Kidney epithelial cell (primary cell): ENCODE data around the gene AXIN1. TPM values are rescaled to one million over a fixed set of nuclear protein-coding genes. Genes with fewer than 3 reads are reported as not detected.
A peak's percentile ranks its signal among the peaks of the same experiment; 100 is the strongest.

Experiments
- DNase-seq: peaks from one replicate; pipeline ENCODE4 v3.0.0-alpha.2; 2010; ENCODE audit warnings: low read depth
- H3K27me3 ChIP-seq: 2 replicates; pipeline ENCODE4 v1.6.0; 2011; ENCODE audit warnings: low read length; ENCODE audit not compliant: control insufficient read depth, insufficient read depth
- H3K36me3 ChIP-seq: 2 replicates; pipeline ENCODE4 v1.5.1; 2011; ENCODE audit warnings: low read length; ENCODE audit not compliant: control insufficient read depth, insufficient read depth
- H3K4me3 ChIP-seq: 2 replicates; pipeline ENCODE4 v1.5.1; 2011; ENCODE audit warnings: low read depth, mild to moderate bottlenecking, control low read depth, low read length
- total RNA-seq: library from RNA; depleted of rRNA; stranded (reverse); fragments of >200 nt; gene quantifications from 2 replicates; pipeline ENCODE4 v1.2.3, GENCODE V29; 2015
- TF ChIP-seq, protein P1 (sequence below): IDR thresholded peaks from 2 replicates; pipeline ENCODE4 v1.5.1; 2011; ENCODE audit warnings: mild to moderate bottlenecking, moderate library complexity, low read length, control low read depth, inconsistent platforms; ENCODE audit not compliant: insufficient read depth, poor library complexity, severe bottlenecking

Gene AXIN1
- total RNA-seq, 1 donor from 2014 or later, result 43.0 TPM

DNA sequence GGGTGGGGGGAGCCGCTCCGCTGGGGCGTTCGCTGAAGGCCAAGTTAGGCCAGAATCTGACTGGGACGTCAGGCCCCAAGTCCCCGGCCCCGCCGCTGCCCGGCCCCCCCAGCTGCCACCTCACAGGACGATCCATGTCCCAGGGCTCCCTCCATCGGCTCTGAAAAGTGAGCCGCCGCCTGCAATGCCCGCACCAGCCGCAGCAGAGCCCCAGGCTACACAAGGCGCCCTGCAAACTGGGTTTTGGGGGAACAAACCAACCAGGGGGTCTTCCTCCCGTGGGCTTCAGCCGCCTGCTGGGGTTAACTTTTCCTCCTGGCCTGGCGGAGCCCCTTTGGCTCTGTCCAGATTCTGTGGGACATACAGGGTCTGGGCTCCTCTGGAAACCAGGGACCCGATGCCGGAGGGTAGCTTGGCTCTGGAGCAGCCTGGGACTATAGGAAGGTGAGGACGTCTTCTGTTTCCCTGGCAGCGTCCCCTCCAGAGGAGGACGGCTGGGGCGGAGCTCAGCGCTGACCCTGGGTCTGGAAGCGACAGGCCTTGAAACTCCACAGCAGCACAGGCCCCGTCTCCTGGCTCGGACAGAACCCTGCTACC, 45.3 kb upstream of the AXIN1 start:
- DNase-seq, result no peak
- Histone ChIP-seq H3K36me3 (no peaks in the 10 kb centered on the region), H3K27me3 (no peaks in the 10 kb centered on the region), H3K4me3 (peak overlapping the region; percentile 10)
- TF ChIP-seq, protein P1, sequence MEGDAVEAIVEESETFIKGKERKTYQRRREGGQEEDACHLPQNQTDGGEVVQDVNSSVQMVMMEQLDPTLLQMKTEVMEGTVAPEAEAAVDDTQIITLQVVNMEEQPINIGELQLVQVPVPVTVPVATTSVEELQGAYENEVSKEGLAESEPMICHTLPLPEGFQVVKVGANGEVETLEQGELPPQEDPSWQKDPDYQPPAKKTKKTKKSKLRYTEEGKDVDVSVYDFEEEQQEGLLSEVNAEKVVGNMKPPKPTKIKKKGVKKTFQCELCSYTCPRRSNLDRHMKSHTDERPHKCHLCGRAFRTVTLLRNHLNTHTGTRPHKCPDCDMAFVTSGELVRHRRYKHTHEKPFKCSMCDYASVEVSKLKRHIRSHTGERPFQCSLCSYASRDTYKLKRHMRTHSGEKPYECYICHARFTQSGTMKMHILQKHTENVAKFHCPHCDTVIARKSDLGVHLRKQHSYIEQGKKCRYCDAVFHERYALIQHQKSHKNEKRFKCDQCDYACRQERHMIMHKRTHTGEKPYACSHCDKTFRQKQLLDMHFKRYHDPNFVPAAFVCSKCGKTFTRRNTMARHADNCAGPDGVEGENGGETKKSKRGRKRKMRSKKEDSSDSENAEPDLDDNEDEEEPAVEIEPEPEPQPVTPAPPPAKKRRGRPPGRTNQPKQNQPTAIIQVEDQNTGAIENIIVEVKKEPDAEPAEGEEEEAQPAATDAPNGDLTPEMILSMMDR, result peak; percentile 40

DNA sequence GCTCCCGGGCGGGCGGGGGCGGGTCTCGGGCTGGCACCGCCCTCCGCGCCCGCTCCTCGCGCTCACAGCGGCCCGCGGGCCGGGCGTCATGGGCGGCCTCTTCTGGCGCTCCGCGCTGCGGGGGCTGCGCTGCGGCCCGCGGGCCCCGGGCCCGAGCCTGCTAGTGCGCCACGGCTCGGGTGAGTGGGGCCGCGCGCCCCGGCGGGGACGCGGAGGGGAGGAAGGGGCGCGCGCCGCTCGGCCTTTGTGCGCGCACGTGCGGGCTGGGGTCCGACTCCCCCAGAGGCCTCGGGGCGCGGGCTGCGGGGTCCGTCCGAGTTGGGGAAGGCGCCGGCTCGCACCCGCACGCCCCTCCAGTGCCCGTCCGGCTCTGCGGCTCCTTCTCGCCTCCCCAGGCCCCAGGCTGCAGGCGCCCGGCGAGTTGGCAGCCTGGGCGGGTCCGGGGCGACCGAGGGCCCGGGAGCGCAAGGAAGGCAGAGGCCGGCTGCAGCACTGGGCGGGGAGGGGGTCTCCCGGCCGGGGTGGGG, 44.7 kb upstream of the AXIN1 start, which contains the start of gene NME4:
NME4 (plus strand) TSS at position 65 of the 527 bp plus-strand sequence; CDS start at position 89, 24 bp downstream.
- no peak for DNase-seq
- TF ChIP-seq, protein P1, result no peak
- H3K27me3 ChIP-seq, result no peaks in the 10 kb centered on the region
- H3K36me3 ChIP-seq, result no peaks in the 10 kb centered on the region
- H3K4me3 ChIP-seq, result peak within 1 kb of the TSS; percentile 46

DNA sequence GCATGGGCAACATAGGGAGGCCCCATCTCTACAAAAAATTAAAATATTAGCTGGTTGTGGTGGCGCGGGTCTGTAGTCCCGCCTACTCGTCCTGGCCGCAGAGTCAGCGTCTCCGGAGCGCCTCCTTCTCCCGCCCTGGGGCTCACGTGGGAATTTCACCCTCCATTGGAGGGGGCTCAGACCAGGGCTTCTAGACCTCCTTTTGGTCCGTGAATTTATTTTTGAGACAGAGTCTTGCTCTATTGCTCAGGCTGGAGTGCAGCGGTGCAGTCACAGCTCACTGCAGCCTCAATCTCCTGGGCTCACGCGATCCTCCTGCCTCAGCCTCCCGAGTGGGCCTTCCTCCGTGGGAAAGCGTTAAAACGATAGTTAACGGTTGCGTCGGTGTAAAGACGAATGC, 44.1 kb upstream of the AXIN1 start:
- H3K4me3 ChIP-seq, result peak overlapping the region; percentile 46
- no peaks in the 10 kb centered on the region for H3K36me3 ChIP-seq
- H3K27me3 ChIP-seq, result no peaks in the 10 kb centered on the region
- no peak for DNase-seq
- TF ChIP-seq, protein P1, result no peak

DNA sequence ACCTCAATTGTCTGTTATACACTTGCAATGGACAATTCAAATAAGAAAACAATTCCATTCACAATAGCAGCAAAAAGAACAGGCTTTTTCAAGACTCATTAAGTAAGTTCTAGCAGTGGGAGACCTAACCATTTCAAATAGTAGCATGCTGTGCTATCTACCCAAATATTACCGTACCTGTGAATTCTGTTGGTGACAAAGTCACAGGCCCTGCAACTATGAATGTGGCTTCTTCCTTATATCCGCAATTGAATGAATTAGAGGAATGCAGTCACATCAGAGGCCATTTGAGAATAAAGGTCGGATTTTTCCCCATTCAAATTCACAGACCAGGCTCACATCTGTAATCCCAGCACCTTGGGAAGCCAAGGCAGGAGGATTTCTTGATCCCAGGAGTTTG, 43.7 kb upstream of the AXIN1 start:
- no peak for DNase-seq
- TF ChIP-seq, protein P1, result no peak
- H3K36me3 ChIP-seq, result no peaks in the 10 kb centered on the region
- H3K4me3 ChIP-seq, result no peak overlapping the region
- H3K27me3 ChIP-seq, result no peaks in the 10 kb centered on the region

DNA sequence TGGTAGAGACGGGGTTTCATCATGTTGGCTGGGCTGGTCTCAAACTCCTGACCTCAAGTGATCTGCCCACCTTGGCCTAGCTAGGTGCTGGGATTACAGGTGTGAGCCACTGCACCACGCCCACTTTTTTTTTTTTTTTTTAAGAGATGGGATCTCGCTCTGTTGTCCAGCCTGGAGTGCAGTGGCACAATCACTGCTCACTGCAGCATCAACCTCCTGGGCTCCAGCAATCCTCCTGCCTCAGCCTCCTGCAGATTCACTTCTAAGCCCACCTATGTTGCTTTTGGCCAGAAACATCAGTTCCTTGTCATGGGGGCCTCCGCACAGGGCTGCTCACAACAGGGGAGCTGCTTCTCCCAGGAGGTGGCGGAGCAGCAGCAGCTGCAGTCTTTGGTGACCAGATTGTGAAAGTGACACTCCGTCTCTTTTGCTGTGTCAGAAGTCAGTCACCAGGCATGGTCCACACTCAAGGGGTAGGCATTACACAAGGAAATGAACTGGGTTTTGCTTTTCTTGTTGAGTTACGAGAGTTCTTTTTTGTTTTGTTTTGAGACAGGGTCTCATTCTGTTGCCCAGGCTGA, 40.0 kb upstream of the AXIN1 start:
- DNase-seq, result no peak
- no peaks in the 10 kb centered on the region for H3K36me3 ChIP-seq
- TF ChIP-seq, protein P1, result no peak
- no peaks in the 10 kb centered on the region for H3K27me3 ChIP-seq
- no peak overlapping the region for H3K4me3 ChIP-seq
